Ramos (cell line): ENCODE data around the gene TELO2.
"Not testable (repeated sequence)": the region's sequence is repeated elsewhere in the genome, so short reads cannot be mapped to it uniquely, and the experiment has no call there.

Experiments
- in situ Hi-C: fragments of 300-500 bp; cut with MboI; formaldehyde crosslinking; loops from one replicate; pipeline ENCODE4 v1.14.3; 2022; ENCODE audit warnings: low sequenced_read_pairs; ENCODE audit not compliant: unreplicated experiment

TELO2 gene

GRCh38 chr16:1457489-1458245 lies 35.5 kb upstream of the TELO2 start:
- in situ Hi-C loops, result no loop called here

GRCh38 chr16:1458336-1458976 lies 34.7 kb upstream of the TELO2 start:
- in situ Hi-C loops, result no loop called here

- in situ Hi-C loops, result no loop called here
These were observed 34.2 kb upstream of the TELO2 start for GRCh38 chr16:1458977-1459341.

GRCh38 chr16:1459967-1460366 lies 33.2 kb upstream of the TELO2 start:
- in situ Hi-C loops, result no loop called here

- in situ Hi-C loops, result no loop called here
These were observed 32.5 kb upstream of the TELO2 start for GRCh38 chr16:1460602-1461138.

GRCh38 chr16:1461146-1461545 lies 32.0 kb upstream of the TELO2 start:
- in situ Hi-C loops, result no loop called here

GRCh38 chr16:1464196-1464893 lies 28.8 kb upstream of the TELO2 start:
- in situ Hi-C loops, result no loop called here

GRCh38 chr16:1464894-1465566 lies 28.1 kb upstream of the TELO2 start:
- in situ Hi-C loops, result no loop called here

GRCh38 chr16:1465567-1465915 lies 27.6 kb upstream of the TELO2 start:
- in situ Hi-C loops, result no loop called here

- in situ Hi-C loops, result no loop called here
These were observed 27.1 kb upstream of the TELO2 start for GRCh38 chr16:1466054-1466453.

GRCh38 chr16:1466968-1467521 lies 26.1 kb upstream of the TELO2 start:
- in situ Hi-C loops, result no loop called here

GRCh38 chr16:1468426-1468810 lies 24.7 kb upstream of the TELO2 start:
- in situ Hi-C loops, result no loop called here

GRCh38 chr16:1469141-1469540 lies 24.0 kb upstream of the TELO2 start:
- in situ Hi-C loops, result not testable (repeated sequence)

GRCh38 chr16:1469693-1470201 lies 23.4 kb upstream of the TELO2 start:
- in situ Hi-C loops, result no loop called here

GRCh38 chr16:1470481-1471251 lies 22.5 kb upstream of the TELO2 start:
- in situ Hi-C loops, result no loop called here

- in situ Hi-C loops, result no loop called here
These were observed 21.5 kb upstream of the TELO2 start for GRCh38 chr16:1471569-1472194.

GRCh38 chr16:1472974-1473373 lies 20.2 kb upstream of the TELO2 start:
- in situ Hi-C loops, result no loop called here

- in situ Hi-C loops, result no loop called here
These were observed 18.9 kb upstream of the TELO2 start for GRCh38 chr16:1474082-1474795.
